ENCODE results near the gene KRTAP3-3. TPM values are rescaled to one million over a fixed set of nuclear protein-coding genes. Genes with fewer than 3 reads are reported as not detected.

KRTAP3-3 gene
- total RNA-seq, 1 experiment from 2014 or later, result not detected

DNA sequence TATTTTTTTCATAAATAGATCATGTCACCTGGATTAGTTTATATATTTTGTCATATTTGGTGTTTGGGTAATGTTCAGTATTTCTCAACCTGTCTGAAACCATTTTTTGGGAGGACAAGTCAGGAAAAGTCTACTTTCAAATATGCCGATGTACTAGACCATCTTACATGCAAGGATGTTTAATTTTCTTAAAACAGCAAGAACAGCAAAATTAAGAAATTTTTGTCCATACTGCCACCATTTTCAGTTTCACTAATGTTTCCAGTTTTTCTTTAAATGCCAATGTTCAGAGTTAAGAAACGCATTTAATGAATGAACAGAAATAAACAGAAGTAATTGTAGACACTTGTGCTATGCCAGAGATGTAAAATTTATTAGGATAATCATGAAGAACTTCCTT is 880 bp downstream of the KRTAP3-3 start (continued):
- no peak for TF ChIP-seq TP53 (CRISPR knock-in tag; IDR thresholded peaks at IDR 0.05)
- TF ChIP-seq, protein P1, sequence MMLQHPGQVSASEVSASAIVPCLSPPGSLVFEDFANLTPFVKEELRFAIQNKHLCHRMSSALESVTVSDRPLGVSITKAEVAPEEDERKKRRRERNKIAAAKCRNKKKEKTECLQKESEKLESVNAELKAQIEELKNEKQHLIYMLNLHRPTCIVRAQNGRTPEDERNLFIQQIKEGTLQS (CRISPR knock-in tag; conservative IDR thresholded peaks at IDR 0.05), result no peak
- TF ChIP-seq, protein P2, sequence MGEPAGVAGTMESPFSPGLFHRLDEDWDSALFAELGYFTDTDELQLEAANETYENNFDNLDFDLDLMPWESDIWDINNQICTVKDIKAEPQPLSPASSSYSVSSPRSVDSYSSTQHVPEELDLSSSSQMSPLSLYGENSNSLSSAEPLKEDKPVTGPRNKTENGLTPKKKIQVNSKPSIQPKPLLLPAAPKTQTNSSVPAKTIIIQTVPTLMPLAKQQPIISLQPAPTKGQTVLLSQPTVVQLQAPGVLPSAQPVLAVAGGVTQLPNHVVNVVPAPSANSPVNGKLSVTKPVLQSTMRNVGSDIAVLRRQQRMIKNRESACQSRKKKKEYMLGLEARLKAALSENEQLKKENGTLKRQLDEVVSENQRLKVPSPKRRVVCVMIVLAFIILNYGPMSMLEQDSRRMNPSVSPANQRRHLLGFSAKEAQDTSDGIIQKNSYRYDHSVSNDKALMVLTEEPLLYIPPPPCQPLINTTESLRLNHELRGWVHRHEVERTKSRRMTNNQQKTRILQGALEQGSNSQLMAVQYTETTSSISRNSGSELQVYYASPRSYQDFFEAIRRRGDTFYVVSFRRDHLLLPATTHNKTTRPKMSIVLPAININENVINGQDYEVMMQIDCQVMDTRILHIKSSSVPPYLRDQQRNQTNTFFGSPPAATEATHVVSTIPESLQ (CRISPR knock-in tag; IDR thresholded peaks at IDR 0.05), result no peak
- TF ChIP-seq, protein P3, sequence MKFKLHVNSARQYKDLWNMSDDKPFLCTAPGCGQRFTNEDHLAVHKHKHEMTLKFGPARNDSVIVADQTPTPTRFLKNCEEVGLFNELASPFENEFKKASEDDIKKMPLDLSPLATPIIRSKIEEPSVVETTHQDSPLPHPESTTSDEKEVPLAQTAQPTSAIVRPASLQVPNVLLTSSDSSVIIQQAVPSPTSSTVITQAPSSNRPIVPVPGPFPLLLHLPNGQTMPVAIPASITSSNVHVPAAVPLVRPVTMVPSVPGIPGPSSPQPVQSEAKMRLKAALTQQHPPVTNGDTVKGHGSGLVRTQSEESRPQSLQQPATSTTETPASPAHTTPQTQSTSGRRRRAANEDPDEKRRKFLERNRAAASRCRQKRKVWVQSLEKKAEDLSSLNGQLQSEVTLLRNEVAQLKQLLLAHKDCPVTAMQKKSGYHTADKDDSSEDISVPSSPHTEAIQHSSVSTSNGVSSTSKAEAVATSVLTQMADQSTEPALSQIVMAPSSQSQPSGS (CRISPR knock-in tag; IDR thresholded peaks at IDR 0.05; ENCODE audit: borderline replicate concordance, low read depth), result no peak
- TF ChIP-seq MYBL2 (CRISPR knock-in tag; IDR thresholded peaks at IDR 0.05), result no peak

DNA sequence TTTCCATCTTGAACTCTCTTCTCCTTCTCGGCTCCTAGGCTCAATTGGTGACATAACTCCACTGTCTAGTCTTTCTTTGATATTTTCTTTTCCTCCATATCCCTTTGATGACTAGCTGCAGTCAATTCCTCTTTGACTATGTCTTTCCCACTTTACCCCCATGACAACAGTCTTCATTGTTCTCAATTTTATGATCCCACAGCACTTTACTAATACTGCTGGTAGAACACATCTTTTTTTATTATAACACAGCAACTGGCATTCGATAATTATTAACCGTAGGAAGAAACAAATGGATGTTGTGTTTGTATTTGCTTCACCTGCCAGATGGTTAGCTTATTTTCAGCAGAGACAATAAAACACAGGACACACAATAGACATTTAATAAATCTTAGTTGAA is 1.3 kb downstream of the KRTAP3-3 start:
- no peaks in the 10 kb centered on the region for H3K36me3 Mint-ChIP-seq
- ChIA-PET CTCF (interaction anchor here (0.7 kb wide), 1 partner anchor 330 kb away, joined by 3 read pairs; no protein-coding TSS in a partner anchor), POLR2A (no interaction called here)
- H3K4me1 Mint-ChIP-seq, result peaks cover 9% of the 10 kb centered on the region; the same call in 1 of the 2 replicates
- DNase-seq (ENCODE audit: low spot score) (no peak), ATAC-seq (no peak)
- TF ChIP-seq ZNF263 (CRISPR knock-in tag; IDR thresholded peaks at IDR 0.05; ENCODE audit: low read depth), result no peak
- TF ChIP-seq SMAD4 (CRISPR knock-in tag; IDR thresholded peaks at IDR 0.05), result no peak
- TF ChIP-seq TP53 (CRISPR knock-in tag; IDR thresholded peaks at IDR 0.05), result no peak
- H3K27me3 Mint-ChIP-seq (ENCODE audit: low read depth), result no peaks in the 10 kb centered on the region
- no peak overlapping the region for H3K27ac Mint-ChIP-seq
- peaks cover 6% of the 10 kb centered on the region for H3K9me3 Mint-ChIP-seq
- no peak overlapping the region for H3K4me3 Mint-ChIP-seq

DNA sequence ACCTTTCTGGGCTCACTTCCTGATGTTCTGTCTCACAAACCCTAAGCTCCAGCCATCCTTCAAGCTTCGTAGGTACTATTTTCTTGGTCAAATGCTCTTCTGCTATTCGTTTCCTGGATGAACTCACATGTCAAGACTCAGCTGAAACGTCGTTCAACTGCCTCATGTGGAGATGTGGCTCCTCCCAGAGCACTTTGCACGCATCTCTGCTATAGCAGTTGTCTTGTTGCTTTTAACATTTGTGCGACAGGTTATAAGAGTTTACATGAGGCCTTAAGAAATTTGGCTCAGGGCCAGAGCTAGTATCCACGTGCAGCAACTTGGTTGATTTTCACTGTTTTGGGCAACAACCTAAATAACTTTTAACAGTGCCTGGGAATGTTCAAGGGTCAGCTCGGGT is 7.0 kb downstream of the KRTAP3-3 start:
- Mint-ChIP-seq H3K4me3 (no peak overlapping the region), H3K4me1 (peaks cover 2% of the 10 kb centered on the region; the same call in 1 of the 2 replicates), H3K9me3 (peaks cover 11% of the 10 kb centered on the region), H3K36me3 (no peaks in the 10 kb centered on the region), H3K27me3 (ENCODE audit: low read depth) (no peaks in the 10 kb centered on the region), H3K27ac (no peak overlapping the region)
- ChIA-PET POLR2A (no interaction called here), CTCF (interaction anchor here (0.5 kb wide), 1 partner anchor 630 kb away, joined by 3 read pairs; no protein-coding TSS in a partner anchor)
- ATAC-seq (no peak), DNase-seq (ENCODE audit: low spot score) (no peak)
- TF ChIP-seq TEAD1 (CRISPR knock-in tag; IDR thresholded peaks at IDR 0.05), result no peak
- no peak for TF ChIP-seq RELA (CRISPR knock-in tag; IDR thresholded peaks at IDR 0.05; ENCODE audit: borderline replicate concordance)
- TF ChIP-seq NR2C2 (CRISPR knock-in tag; IDR thresholded peaks at IDR 0.05), result no peak
- no peak for TF ChIP-seq SOX15 (CRISPR knock-in tag; IDR thresholded peaks at IDR 0.05)
- TF ChIP-seq, protein P4, sequence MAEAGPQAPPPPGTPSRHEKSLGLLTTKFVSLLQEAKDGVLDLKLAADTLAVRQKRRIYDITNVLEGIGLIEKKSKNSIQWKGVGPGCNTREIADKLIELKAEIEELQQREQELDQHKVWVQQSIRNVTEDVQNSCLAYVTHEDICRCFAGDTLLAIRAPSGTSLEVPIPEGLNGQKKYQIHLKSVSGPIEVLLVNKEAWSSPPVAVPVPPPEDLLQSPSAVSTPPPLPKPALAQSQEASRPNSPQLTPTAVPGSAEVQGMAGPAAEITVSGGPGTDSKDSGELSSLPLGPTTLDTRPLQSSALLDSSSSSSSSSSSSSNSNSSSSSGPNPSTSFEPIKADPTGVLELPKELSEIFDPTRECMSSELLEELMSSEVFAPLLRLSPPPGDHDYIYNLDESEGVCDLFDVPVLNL (CRISPR knock-in tag; IDR thresholded peaks at IDR 0.05; ENCODE audit: borderline replicate concordance, low read depth), result no peak
- TF ChIP-seq NFE2L1 (CRISPR knock-in tag; IDR thresholded peaks at IDR 0.05), result no peak
- TF ChIP-seq, protein P5, sequence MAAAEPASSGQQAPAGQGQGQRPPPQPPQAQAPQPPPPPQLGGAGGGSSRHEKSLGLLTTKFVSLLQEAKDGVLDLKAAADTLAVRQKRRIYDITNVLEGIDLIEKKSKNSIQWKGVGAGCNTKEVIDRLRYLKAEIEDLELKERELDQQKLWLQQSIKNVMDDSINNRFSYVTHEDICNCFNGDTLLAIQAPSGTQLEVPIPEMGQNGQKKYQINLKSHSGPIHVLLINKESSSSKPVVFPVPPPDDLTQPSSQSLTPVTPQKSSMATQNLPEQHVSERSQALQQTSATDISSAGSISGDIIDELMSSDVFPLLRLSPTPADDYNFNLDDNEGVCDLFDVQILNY (CRISPR knock-in tag; IDR thresholded peaks at IDR 0.05), result no peak
- no peak for TF ChIP-seq CREB1 (CRISPR knock-in tag; IDR thresholded peaks at IDR 0.05)
- TF ChIP-seq, protein P6, sequence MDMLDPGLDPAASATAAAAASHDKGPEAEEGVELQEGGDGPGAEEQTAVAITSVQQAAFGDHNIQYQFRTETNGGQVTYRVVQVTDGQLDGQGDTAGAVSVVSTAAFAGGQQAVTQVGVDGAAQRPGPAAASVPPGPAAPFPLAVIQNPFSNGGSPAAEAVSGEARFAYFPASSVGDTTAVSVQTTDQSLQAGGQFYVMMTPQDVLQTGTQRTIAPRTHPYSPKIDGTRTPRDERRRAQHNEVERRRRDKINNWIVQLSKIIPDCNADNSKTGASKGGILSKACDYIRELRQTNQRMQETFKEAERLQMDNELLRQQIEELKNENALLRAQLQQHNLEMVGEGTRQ (CRISPR knock-in tag; IDR thresholded peaks at IDR 0.05), result no peak
- TF ChIP-seq, protein P7, sequence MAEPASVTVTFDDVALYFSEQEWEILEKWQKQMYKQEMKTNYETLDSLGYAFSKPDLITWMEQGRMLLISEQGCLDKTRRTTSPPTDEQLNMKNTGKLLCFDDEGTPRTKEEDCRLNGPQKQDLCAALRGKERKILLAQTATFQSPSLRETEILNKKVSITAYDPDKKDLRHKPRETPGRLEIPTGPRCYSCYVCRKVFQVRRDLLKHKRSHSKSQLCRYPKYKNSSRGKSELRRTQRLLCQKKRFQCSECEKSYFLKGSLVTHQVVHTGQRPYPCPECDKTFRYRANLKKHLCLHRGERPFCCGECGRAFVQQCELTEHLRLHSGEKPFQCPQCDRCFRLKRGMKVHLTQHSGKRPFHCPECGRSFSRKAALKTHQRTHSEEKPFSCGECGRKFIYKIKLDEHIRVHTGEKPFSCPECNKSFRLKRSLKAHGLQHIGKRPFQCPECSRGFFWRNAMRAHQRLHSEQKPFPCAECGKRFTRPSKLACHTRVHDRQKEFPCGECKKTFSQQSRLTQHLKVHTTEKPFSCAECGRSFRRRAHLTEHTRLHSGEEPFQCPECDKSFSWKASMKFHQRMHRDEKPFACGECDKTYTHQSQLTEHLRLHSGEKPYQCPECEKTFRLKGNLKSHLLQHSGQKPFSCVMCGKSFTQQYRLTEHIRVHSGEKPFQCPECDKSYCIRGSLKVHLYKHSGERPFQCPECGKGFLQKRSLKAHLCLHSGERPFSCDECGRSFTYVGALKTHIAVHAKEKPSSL (CRISPR knock-in tag; conservative IDR thresholded peaks at IDR 0.05), result no peak
- TF ChIP-seq, protein P1 (CRISPR knock-in tag; conservative IDR thresholded peaks at IDR 0.05), result no peak
- TF ChIP-seq GTF2I (CRISPR knock-in tag; conservative IDR thresholded peaks at IDR 0.05), result no peak
- TF ChIP-seq MXD4 (CRISPR knock-in tag; IDR thresholded peaks at IDR 0.05; ENCODE audit: borderline replicate concordance), result no peak
- TF ChIP-seq ZNF219 (CRISPR knock-in tag; IDR thresholded peaks at IDR 0.05; ENCODE audit: borderline replicate concordance), result no peak

Data from WTC11 (cell line).